Measurements from ENCODE around the gene AMZ2. TPM values are rescaled to one million over a fixed set of nuclear protein-coding genes. Genes with fewer than 3 reads are reported as not detected.

AMZ2 gene
- total RNA-seq, 1 experiment from 2014 or later, result 54.6 TPM

DNA sequence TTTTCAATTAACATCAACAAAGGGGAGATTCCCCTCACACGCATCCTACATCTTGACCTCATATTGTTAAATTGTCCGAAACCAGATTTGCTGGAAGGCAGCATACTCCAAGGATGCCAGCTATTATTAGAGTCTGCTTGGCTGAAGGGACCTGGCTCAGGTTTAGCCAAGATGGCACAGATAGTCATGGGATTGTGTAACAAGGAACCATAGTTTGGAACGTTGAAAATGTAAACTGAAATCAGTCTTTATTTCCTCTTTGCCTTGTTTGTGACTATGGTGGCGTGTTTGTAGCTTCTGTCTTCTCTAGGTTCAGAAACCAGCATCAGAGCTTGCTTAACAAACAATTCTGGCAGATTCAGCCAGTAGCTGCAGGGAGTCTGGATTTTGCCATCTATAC is 49.4 kb downstream of the AMZ2 start:
- ChIA-PET CTCF (interaction anchor here (1.7 kb wide), 2 partner anchors 135 to 139 kb away, joined by 4 read pairs; no protein-coding TSS in a partner anchor), POLR2A (interaction anchor here (0.8 kb wide), 1 partner anchor 102 kb away, joined by 3 read pairs; no protein-coding TSS in a partner anchor)
- TF ChIP-seq ZNF219 (CRISPR knock-in tag; IDR thresholded peaks at IDR 0.05; ENCODE audit: borderline replicate concordance), result no peak
- TF ChIP-seq FOXJ3 (CRISPR knock-in tag; IDR thresholded peaks at IDR 0.05; ENCODE audit: borderline replicate concordance), result no peak
- TF ChIP-seq ZNF671 (CRISPR knock-in tag; IDR thresholded peaks at IDR 0.05), result no peak
- TF ChIP-seq ARID4B (CRISPR knock-in tag; IDR thresholded peaks at IDR 0.05; ENCODE audit: borderline replicate concordance), result no peak
- no peak for TF ChIP-seq ATF1 (CRISPR knock-in tag; IDR thresholded peaks at IDR 0.05)
- TF ChIP-seq, protein P1, sequence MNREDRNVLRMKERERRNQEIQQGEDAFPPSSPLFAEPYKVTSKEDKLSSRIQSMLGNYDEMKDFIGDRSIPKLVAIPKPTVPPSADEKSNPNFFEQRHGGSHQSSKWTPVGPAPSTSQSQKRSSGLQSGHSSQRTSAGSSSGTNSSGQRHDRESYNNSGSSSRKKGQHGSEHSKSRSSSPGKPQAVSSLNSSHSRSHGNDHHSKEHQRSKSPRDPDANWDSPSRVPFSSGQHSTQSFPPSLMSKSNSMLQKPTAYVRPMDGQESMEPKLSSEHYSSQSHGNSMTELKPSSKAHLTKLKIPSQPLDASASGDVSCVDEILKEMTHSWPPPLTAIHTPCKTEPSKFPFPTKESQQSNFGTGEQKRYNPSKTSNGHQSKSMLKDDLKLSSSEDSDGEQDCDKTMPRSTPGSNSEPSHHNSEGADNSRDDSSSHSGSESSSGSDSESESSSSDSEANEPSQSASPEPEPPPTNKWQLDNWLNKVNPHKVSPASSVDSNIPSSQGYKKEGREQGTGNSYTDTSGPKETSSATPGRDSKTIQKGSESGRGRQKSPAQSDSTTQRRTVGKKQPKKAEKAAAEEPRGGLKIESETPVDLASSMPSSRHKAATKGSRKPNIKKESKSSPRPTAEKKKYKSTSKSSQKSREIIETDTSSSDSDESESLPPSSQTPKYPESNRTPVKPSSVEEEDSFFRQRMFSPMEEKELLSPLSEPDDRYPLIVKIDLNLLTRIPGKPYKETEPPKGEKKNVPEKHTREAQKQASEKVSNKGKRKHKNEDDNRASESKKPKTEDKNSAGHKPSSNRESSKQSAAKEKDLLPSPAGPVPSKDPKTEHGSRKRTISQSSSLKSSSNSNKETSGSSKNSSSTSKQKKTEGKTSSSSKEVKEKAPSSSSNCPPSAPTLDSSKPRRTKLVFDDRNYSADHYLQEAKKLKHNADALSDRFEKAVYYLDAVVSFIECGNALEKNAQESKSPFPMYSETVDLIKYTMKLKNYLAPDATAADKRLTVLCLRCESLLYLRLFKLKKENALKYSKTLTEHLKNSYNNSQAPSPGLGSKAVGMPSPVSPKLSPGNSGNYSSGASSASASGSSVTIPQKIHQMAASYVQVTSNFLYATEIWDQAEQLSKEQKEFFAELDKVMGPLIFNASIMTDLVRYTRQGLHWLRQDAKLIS (CRISPR knock-in tag; IDR thresholded peaks at IDR 0.05; ENCODE audit: borderline replicate concordance), result no peak
- TF ChIP-seq GABPB1 (CRISPR knock-in tag; IDR thresholded peaks at IDR 0.05), result no peak
- TF ChIP-seq, protein P2, sequence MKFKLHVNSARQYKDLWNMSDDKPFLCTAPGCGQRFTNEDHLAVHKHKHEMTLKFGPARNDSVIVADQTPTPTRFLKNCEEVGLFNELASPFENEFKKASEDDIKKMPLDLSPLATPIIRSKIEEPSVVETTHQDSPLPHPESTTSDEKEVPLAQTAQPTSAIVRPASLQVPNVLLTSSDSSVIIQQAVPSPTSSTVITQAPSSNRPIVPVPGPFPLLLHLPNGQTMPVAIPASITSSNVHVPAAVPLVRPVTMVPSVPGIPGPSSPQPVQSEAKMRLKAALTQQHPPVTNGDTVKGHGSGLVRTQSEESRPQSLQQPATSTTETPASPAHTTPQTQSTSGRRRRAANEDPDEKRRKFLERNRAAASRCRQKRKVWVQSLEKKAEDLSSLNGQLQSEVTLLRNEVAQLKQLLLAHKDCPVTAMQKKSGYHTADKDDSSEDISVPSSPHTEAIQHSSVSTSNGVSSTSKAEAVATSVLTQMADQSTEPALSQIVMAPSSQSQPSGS (CRISPR knock-in tag; IDR thresholded peaks at IDR 0.05; ENCODE audit: borderline replicate concordance, low read depth), result no peak
- no peak for TF ChIP-seq ZNF416 (CRISPR knock-in tag; IDR thresholded peaks at IDR 0.05)
- TF ChIP-seq RORB (CRISPR knock-in tag; IDR thresholded peaks at IDR 0.05), result no peak
- TF ChIP-seq ESRRA (CRISPR knock-in tag; IDR thresholded peaks at IDR 0.05; ENCODE audit: borderline replicate concordance), result no peak
- TF ChIP-seq GRHL2 (CRISPR knock-in tag; IDR thresholded peaks at IDR 0.05; ENCODE audit: insufficient replicate concordance, severe bottlenecking), result no peak
- TF ChIP-seq, protein P3, sequence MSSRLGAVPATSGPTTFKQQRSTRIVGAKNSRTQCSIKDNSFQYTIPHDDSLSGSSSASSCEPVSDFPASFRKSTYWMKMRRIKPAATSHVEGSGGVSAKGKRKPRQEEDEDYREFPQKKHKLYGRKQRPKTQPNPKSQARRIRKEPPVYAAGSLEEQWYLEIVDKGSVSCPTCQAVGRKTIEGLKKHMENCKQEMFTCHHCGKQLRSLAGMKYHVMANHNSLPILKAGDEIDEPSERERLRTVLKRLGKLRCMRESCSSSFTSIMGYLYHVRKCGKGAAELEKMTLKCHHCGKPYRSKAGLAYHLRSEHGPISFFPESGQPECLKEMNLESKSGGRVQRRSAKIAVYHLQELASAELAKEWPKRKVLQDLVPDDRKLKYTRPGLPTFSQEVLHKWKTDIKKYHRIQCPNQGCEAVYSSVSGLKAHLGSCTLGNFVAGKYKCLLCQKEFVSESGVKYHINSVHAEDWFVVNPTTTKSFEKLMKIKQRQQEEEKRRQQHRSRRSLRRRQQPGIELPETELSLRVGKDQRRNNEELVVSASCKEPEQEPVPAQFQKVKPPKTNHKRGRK (CRISPR knock-in tag; IDR thresholded peaks at IDR 0.05; ENCODE audit: borderline replicate concordance), result no peak
- TF ChIP-seq USF1 (CRISPR knock-in tag; IDR thresholded peaks at IDR 0.05), result no peak
- TF ChIP-seq NR3C1 (CRISPR knock-in tag; conservative IDR thresholded peaks at IDR 0.05; ENCODE audit: low read depth), result no peak
- no peak for TF ChIP-seq PRRX2 (CRISPR knock-in tag; IDR thresholded peaks at IDR 0.05)
- no peak for TF ChIP-seq ZBTB21 (CRISPR knock-in tag; IDR thresholded peaks at IDR 0.05; ENCODE audit: borderline replicate concordance)
- Mint-ChIP-seq H3K27ac (no peak overlapping the region), H3K4me1 (peaks cover 53% of the 10 kb centered on the region), H3K27me3 (ENCODE audit: low read depth) (peaks cover 19% of the 10 kb centered on the region), H3K9me3 (peaks cover 11% of the 10 kb centered on the region), H3K36me3 (no peaks in the 10 kb centered on the region), H3K4me3 (no peak overlapping the region)
- DNase-seq (ENCODE audit: low spot score), result no peak
- ATAC-seq, result no peak

Data from WTC11 (cell line).